ENCODE measurements around the gene TGFBI. TPM values are rescaled to one million over a fixed set of nuclear protein-coding genes. Genes with fewer than 3 reads are reported as not detected.

The TGFBI gene
- total RNA-seq, 1 donor from 2014 or later: 9.5 TPM

DNA sequence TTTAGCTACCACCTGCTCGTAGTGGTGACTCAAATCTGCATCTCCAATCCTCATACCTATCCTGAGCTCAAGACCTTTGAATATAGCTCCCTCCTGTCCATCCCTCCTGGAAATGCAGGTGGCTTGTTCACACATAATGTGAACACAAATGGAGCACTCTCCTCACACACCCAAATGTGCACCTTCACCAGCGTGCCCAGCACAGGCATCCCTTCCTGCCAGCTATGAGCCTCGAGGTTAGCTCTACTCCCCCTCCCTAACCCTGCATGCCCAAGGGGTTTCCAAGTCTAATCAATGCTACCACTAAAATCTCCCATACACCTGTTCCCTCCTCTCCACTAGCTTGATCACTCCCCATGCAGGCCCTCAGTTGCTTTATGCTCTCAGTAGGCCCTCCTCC, 2.2 kb upstream of the TGFBI start:
- Histone ChIP-seq H3K4me2 (no peak overlapping the region), H3F3A (ENCODE audit: low read depth) (no peaks in the 10 kb centered on the region), H3K4me3 (no peak overlapping the region), H3K79me2 (ENCODE audit: low read depth) (no peaks in the 10 kb centered on the region), H3K9ac (no peak overlapping the region), H4K20me1 (ENCODE audit: low read depth) (no peaks in the 10 kb centered on the region), H3K36me3 (no peaks in the 10 kb centered on the region), H3K27ac (no peak overlapping the region), H3K9me3 (ENCODE audit: low read depth) (no peaks in the 10 kb centered on the region), H3K27me3 (peaks cover 55% of the 10 kb centered on the region), H2AFZ (replicated peaks) (no peak overlapping the region), H3K4me1 (peaks cover 18% of the 10 kb centered on the region)
- no peaks in the 10 kb centered on the region for H3K36me3 Mint-ChIP-seq
- TF ChIP-seq, protein P1, sequence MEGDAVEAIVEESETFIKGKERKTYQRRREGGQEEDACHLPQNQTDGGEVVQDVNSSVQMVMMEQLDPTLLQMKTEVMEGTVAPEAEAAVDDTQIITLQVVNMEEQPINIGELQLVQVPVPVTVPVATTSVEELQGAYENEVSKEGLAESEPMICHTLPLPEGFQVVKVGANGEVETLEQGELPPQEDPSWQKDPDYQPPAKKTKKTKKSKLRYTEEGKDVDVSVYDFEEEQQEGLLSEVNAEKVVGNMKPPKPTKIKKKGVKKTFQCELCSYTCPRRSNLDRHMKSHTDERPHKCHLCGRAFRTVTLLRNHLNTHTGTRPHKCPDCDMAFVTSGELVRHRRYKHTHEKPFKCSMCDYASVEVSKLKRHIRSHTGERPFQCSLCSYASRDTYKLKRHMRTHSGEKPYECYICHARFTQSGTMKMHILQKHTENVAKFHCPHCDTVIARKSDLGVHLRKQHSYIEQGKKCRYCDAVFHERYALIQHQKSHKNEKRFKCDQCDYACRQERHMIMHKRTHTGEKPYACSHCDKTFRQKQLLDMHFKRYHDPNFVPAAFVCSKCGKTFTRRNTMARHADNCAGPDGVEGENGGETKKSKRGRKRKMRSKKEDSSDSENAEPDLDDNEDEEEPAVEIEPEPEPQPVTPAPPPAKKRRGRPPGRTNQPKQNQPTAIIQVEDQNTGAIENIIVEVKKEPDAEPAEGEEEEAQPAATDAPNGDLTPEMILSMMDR (IDR thresholded peaks at IDR 0.05): no peak
- TF ChIP-seq EZH2 (IDR thresholded peaks at IDR 0.05) (no peak), EZH2phosphoT487 (IDR thresholded peaks at IDR 0.05) (no peak)
- peaks cover 3% of the 10 kb centered on the region for H3K9me3 Mint-ChIP-seq
- no peak for DNase-seq (ENCODE audit: low spot score)
- H3K4me3 Mint-ChIP-seq: no peak overlapping the region
- H3K27me3 Mint-ChIP-seq (ENCODE audit: insufficient read depth, low read depth): peaks cover 26% of the 10 kb centered on the region
- no peak overlapping the region for H3K27ac Mint-ChIP-seq
- H3K4me1 Mint-ChIP-seq: peaks cover 13% of the 10 kb centered on the region

- H3K36me3 ChIP-seq: no peaks in the 10 kb centered on the region
- no peak for DNase-seq (ENCODE audit: low spot score)
- Mint-ChIP-seq H3K4me1 (peaks cover 15% of the 10 kb centered on the region), H3K9me3 (peaks cover 3% of the 10 kb centered on the region), H3K27ac (no peak overlapping the region), H3K36me3 (no peaks in the 10 kb centered on the region), H3K27me3 (ENCODE audit: insufficient read depth, low read depth) (peaks cover 26% of the 10 kb centered on the region), H3K4me3 (no peak overlapping the region)
- no peak overlapping the region for H2AFZ ChIP-seq (replicated peaks)
- no peak overlapping the region for H3K4me2 ChIP-seq
- H3K9me3 ChIP-seq (ENCODE audit: low read depth): no peaks in the 10 kb centered on the region
- H3K9ac ChIP-seq: no peak overlapping the region
- TF ChIP-seq EZH2phosphoT487 (IDR thresholded peaks at IDR 0.05): no peak
- TF ChIP-seq EZH2 (IDR thresholded peaks at IDR 0.05): no peak
- TF ChIP-seq, protein P1 (IDR thresholded peaks at IDR 0.05): no peak
- H3K27me3 ChIP-seq: peaks cover 55% of the 10 kb centered on the region
- no peak overlapping the region for H3K27ac ChIP-seq
- H3K79me2 ChIP-seq (ENCODE audit: low read depth): no peaks in the 10 kb centered on the region
- no peaks in the 10 kb centered on the region for H4K20me1 ChIP-seq (ENCODE audit: low read depth)
- H3F3A ChIP-seq (ENCODE audit: low read depth): no peaks in the 10 kb centered on the region
- H3K4me1 ChIP-seq: peaks cover 23% of the 10 kb centered on the region
- no peak overlapping the region for H3K4me3 ChIP-seq
These were observed 1.5 kb upstream of the TGFBI start for GRCh38 chr5:136027311-136027710.

- Histone ChIP-seq H3K9ac (no peak overlapping the region), H3F3A (ENCODE audit: low read depth) (no peaks in the 10 kb centered on the region), H2AFZ (replicated peaks) (no peak overlapping the region), H3K4me2 (peak overlapping the region; percentile 83), H3K4me3 (no peak overlapping the region), H3K36me3 (no peaks in the 10 kb centered on the region), H3K27me3 (peaks cover 55% of the 10 kb centered on the region), H3K4me1 (peaks cover 25% of the 10 kb centered on the region), H3K27ac (no peak overlapping the region), H4K20me1 (ENCODE audit: low read depth) (no peaks in the 10 kb centered on the region), H3K9me3 (ENCODE audit: low read depth) (no peaks in the 10 kb centered on the region), H3K79me2 (ENCODE audit: low read depth) (no peaks in the 10 kb centered on the region)
- Mint-ChIP-seq H3K4me1 (peaks cover 15% of the 10 kb centered on the region), H3K27me3 (ENCODE audit: insufficient read depth, low read depth) (peaks cover 32% of the 10 kb centered on the region), H3K27ac (no peak overlapping the region), H3K4me3 (peak overlapping the region; percentile 3), H3K9me3 (peaks cover 3% of the 10 kb centered on the region), H3K36me3 (no peaks in the 10 kb centered on the region)
- TF ChIP-seq, protein P1 (IDR thresholded peaks at IDR 0.05): no peak
- TF ChIP-seq EZH2phosphoT487 (IDR thresholded peaks at IDR 0.05) (no peak), EZH2 (IDR thresholded peaks at IDR 0.05) (no peak)
- DNase-seq (ENCODE audit: low spot score): no peak
These were observed 698 bp upstream of the TGFBI start for GRCh38 chr5:136028090-136028489.
